GM18511 (cell line): ENCODE results near the gene HDAC4.
"Not testable (repeated sequence)": the region's sequence is repeated elsewhere in the genome, so short reads cannot be mapped to it uniquely, and the experiment has no call there.

Experiments used
- ATAC-seq: cut with Tn5 transposase; IDR thresholded peaks from one replicate; pipeline ENCODE4 v1.9.1; 2021; ENCODE audit warnings: mild to moderate bottlenecking, moderate library complexity; ENCODE audit not compliant: unreplicated experiment

HDAC4 gene

DNA sequence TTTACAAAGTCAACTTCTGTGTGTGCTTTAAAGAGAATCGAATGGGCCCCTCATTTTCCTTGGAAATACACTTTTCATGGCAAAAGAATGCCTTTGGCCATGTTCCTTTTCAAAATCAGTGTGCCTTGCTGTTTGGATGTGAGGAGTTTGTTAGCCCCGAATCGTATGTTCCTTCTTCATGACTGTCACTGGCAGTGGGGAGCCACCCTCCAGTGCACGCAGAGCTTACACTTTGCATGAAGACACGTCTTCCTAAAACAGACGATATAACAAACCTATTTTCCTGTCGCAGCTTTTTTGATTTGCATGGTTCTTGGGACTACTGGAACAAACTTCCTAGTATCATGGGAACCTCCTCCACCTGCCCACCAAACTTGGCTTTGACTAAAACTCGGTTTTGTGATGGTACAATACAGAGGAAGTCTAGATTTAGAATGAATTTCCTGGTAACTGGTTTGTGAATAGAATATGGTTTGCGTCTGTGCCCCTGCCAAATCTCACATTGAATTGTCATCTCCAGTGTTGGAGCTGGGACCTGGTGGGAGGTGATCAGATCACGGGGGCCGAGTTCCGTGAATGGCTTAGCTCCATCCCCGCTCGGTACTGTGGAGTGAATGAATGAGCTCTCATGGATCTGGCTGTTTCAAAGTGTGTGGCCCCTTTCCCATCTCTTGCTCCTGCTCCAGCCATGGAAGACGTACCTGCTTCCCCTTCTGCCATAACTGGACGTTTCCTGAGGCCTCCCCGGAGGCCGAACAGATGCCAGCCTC is 358.1 kb downstream of the HDAC4 start:
- no peak for ATAC-seq

DNA sequence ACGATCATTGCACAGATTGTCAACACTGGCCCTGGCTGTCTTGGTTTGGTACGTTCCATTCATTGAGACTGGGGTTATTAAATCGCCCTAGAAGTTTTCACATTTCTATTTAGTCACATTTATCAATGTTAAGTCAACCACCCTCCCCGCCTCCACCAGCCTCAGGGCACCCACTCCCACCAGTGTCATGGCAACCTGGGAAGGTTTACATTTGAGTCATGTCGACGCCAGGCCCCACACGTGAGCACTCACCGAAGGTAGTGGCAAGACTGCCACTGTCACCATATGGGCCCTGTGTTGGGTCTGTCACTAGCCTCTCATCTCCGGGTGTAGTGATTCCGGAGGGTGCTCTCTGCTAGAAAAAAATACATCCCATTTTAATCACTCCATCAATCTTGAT is 358.8 kb downstream of the HDAC4 start:
- ATAC-seq, result no peak

DNA sequence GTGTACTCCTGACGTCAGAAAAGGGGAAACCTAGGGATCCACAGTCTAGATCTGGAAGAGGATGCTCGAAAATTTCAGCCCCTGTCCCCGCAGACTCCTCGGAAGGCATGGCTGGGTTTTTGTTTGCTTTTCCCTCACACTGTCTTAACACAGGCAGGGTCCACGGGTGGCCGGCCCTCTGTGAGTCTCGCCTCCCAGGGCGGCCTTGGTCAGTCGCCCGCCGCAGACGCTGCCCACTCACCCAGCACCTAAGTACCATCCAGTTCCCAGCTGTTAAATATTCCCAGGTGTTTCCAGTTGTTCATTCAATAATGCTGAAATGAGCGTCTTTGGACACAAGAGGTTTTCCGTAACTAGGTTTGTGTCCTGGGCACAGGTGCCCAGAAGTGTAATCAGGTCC is 359.8 kb downstream of the HDAC4 start:
- ATAC-seq, result no peak

DNA sequence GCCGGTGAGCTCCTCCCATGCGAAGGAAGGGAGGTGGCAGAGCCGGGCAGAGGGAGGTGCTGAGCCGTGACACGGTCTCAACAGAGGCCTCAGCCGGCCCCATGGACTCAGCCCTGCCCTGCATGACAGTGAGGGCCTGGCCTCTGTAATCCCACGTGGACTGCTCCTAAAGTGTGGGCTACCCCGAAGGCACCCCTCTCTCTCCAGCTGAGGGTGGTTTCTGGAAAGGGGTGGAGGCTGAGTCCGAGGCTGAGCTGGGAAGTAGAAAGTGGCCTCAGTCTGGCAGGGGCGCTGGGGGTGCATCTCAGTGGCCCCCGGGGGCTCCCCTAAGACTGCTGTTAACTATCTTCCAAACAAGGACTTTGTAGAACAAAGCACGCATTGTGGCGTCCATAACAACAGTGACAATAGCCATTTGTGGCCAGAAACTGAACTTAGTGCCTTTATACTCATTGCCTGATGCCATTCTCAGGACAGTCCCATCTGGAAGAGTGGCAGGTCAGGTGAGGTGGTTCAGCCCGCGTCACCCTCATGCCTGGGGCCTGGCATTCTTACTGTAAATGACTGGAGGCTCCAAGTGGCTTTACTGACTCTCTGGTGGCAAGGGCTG is 360.6 kb downstream of the HDAC4 start:
- no peak for ATAC-seq

DNA sequence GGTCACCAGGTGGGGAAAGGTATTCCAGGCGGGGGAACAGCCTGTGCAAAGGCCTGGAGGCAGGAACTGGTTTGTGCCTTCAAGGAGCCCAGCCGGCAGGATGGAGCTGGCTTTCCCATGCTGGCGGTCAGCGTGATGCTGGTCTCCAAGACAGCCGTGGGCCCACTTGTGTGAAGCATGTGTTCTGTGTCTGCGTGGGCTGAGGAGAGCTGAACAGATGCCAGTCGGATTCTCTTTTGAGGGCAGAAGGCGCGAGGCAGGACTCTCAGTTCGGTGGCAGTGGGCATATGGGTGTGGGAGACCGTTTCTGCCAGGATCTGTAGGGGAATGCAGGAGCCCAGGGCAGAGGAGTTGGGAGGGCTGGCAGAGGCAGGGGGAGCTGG is 361.4 kb downstream of the HDAC4 start:
- no peak for ATAC-seq

DNA sequence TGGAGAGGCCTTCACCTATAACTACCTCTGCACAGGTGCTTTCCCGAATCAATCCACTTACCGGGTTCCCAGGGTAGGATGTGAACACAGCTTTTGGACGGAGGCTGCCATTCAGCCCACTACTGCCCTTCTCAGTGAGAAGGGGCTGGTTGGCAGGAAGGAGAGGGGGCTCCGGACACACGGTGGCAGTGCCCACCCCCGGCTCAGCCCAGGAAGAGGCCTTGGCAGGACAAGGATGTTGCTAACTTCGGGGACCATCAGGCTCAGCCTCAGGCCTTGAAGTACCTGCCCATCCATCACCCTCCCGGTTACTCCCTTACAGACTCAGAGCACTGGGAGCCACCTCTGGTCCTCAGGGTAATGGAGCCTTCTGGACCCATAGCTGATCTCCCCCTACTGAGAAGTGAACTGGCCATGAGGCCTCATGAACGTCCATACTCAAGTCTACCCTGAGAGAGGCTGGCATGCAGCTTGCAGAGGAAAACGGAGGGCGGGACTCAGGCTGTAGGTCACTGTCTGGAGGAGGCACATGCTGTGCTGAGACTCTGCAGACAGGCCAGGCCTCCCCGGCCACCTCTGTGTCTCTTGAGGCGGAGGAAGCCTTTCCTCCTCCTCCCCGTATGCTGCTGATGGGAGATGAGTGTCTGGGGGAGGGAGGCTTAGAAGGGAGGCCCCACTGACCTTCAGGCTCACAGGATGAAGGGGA is 361.9 kb downstream of the HDAC4 start:
- no peak for ATAC-seq

DNA sequence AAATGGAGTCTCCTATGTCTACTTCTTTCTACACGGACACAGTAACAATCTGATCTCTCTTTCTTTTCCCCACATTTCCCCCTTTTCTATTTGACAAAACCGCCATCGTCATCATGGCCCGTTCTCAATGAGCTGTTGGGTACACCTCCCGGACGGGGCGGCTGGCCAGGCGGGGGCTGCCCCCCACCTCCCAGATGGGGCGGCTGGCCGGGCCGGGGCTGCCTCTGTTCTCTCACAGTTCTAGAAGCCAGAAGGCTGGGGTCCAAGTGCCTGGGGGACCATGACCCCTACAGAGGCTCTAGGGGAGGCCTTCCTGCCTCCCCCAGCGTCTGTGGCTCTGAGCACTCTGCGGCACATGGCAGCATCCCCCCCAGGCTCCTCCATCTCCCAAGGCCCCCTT is 362.5 kb downstream of the HDAC4 start:
- ATAC-seq, result not testable (repeated sequence)

DNA sequence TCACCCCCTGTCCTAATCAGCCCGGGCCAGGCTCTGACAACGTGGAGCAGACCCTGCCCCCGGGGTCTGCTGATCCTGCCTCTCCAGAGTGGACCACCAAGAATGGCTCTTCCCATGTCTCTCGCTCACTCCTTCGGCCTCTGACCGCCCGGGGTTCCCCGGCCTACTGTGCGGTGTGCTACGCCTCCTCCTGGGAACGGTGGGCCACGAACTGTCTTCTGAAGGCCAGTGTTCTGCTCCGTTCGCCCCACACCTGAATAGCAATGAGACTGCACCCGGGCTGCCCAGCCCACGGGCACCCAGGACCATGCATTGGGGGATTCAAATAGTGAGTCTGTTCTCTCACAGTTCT is 363.3 kb downstream of the HDAC4 start:
- ATAC-seq, result no peak

DNA sequence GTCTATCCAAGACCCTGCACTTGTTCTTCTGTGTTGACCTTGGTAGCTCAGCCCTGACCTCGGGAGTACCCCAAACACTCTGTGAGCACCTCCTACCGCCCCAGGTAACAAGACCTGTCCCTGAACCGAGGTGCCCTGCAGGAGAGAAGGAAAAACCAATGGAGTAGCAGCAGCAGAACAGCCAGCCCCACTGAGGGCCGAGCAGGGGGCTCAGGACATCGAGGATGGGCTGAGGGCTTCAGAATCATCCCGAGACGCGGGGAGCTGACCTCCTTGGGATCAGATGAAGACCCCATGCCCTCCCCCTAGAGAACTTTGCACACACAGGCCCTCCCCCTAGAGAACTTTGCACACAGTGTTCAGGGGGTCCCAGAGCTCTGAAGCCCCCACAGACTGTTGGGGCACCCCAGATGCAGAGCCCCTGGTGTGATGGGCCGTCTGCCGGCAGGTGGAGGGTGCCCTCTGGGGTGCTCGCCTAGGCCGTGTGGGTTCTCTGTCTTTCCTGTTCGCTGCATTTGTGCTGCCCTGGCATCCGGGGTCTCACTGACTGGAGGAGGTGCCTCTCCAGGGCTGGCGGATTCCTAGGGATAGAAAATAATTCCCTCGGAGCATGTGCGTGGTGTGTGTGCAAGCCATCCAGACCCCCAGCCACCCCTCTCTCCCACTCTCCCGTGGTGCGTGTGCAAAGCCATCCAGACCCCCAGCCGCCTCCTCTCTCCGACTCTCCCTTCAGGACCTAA is 363.8 kb downstream of the HDAC4 start:
- no peak for ATAC-seq

DNA sequence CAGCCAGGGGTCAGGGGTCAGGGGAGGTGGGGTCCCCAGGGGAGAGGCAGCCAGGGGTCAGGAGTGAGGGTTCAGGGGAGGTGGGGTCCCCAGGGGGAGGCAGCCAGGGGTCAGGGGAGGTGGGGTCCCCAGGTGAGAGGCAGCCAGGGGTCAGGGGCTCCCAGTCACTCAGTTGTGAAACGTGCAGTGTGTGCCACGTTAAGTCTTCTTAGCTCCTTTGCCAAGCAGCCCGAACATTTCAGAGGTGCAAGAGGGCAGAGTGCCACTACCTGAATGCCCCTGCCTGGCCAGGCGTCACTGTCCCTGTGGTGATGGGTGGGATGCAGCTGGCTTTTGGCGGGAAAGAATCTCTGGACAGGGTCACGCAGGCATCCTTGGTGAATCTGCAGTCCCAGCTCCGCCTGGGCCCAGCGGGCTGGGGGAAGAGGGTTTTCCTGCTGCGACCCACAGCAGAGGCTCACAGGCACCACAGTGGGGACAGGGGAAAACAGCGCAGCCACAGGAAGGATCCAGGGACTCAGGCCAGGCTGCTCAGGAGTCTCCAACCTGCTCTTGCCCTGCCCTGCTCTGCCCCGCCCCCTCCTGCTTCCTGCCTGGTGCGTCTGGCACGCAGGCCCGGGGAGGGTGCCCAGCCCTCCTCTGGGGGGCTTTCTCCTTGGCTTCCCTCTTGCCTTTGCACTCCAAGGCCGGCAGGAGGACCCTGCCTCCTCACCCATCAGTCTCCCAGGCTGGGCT is 364.7 kb downstream of the HDAC4 start:
- ATAC-seq, result no peak

DNA sequence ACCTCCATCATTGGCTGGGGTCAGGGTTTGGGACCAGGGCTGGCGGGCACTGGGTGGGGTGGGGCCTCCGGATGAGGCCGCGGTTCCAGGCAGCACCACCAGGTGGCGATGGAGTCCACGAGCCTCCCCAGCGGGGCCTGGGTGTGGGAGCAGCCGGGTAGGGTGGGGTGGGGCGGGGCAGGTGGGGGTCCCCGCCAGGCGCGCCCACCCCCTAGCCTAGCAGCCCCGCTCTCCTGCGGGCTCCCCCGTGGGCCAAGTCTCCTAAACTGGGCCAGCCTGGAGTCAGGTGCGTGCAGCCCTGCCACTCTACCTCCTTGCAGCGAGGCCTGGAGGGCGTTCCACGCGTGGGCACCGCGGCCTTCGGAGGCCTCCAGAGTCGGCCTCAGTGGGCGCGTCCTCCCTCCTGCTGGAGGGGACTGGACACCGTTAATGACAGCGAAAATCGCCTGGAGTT is 365.4 kb downstream of the HDAC4 start:
- ATAC-seq, result no peak

DNA sequence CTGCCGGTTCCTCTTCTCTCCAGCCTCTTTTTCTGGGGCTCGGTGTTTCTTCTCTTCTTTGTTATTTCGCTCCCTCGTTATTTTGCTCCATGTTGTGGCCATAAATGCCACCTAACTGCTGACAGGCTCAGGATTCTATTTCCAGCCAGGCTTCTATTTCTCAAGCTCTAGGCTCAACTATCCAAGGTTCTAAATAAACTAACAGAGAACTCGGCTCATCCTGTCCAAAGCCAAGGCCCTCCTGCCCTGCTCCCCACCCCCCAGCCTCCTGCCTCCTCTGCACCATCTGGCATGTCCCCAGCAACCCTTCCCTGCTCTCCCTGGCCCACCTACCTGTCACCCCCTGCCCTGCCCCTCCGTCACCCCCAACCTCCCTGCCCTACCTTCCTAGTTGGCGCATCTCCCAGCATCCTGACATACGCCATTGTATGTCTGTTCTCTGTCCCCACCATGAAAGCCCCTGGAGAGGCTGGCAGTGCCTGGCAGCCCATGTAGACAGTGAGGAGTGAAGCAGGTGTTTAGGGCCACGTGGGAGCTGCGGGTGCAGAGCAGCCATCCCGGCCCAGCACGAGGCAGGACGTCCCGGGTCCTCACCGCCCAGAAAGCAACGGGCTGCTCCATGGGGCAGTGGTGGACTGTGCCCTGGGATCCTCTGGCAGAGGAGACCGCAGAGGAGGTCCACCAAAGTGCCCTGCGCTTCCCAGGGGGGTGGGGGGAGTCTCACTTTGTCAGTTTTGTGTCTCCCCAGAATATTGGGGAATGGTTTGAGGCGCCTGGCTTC is 366.1 kb downstream of the HDAC4 start:
- no peak for ATAC-seq

DNA sequence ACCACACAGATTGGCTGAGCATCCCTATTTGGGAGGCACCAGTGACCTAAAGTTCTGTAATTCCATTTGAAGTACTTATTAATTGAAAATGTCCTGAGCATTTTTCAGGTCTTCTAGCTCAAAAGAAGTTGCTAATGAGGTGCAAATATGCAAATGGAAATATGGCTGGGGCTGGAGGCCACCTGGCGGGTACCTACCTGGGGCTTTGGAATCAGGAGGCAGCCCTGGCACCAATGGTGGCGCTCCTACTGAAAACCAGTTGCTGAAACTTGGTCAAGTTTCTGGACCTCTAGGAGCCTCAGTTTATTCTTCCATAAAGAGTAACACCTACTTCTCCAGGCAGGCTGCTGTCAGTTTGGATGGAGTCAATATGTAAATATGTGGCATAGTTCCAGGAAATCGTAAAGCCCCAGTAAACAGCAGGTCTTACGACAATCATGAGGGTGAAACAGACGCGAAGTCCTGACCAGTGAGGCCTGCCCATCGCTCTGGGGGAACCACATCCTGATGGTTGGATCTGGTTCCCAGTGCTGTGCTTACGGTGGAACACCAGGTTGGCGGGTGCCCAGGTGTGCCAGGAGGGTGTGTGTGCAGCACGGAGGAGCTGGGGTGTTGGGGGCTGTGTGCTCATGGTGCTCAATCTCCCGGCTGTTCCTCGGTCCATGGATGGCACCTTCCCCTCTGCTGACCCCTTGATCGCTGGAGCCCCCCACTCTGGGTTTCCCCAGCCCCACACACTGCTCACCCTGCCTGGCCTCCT is 366.8 kb downstream of the HDAC4 start:
- no peak for ATAC-seq

DNA sequence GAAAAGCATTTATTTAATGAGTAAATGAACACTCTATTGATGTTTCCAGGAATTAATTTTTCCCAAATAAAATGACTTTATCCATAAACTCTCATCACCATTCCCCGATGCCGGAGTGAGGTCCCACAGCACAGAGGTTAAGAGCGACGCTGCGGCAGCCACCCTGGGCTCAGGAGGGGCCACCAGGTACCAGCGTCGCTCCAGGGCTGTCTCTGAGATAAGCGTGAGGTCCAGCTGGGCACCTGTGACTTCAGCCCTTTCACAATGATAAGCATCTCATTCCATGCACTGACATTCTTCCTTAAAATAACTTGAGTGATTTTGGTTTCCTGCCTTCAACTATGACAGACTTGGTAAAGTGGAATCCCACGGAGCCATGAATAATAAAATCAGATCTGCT is 370.9 kb downstream of the HDAC4 start:
- ATAC-seq, result no peak

DNA sequence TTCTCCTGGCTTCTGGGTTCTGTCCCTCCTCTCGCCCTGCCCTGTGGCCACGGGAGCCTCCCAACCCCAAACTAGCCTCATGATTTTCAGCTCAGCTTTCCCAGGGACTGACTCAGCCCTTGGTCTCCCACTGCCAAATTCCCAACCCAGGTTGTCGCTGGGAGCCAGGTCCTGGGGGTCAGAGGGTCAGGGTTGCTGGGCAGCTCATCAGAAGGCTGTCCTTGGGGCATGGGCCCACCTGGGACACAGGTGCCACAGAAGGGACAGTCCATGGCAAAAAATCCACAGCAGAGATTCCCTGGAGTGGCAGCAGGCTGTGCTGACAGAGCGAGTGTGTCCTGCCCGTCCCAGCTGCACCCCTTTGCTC is 372.6 kb downstream of the HDAC4 start:
- no peak for ATAC-seq

DNA sequence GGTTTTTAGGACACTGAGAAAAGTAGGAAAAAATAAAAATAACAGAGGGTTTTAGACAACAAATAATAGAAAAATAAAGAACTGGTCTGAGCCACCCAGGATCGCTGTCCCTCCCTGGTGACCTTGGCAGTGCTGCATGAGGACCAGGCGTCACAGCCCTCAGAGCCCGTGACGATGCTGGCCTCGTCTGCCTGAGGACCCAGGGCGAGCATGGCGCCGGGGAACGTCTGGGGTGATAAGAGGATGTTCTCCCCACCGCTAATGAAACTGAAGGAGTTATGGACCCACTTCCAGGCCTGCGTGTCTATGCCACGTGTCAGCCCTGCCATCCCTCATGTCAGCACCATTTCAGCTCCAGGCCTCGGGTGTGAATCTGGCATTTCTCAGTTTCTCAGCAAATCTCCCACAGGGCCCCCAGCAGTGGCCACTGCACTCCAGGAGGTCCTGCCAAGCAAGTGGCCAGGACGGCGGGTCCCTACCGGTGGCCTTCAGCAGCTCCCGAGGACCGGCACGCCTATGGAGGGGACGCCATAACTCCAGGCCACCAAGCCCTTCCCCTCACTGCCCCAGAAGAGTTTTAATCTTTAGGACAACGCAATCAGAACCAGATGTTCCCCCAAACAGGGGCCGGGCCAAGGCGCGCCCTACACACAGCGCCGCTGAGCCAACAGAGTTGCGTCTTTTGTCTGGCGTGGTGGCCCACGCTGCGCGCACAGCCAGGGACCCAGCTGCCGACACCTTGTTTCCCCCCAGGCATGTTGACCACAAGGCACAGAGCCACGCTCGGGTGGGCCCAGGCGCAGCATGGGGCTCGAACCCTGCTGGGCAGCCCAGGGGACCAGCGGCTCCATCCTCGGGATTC is 373.2 kb downstream of the HDAC4 start:
- ATAC-seq, result no peak

DNA sequence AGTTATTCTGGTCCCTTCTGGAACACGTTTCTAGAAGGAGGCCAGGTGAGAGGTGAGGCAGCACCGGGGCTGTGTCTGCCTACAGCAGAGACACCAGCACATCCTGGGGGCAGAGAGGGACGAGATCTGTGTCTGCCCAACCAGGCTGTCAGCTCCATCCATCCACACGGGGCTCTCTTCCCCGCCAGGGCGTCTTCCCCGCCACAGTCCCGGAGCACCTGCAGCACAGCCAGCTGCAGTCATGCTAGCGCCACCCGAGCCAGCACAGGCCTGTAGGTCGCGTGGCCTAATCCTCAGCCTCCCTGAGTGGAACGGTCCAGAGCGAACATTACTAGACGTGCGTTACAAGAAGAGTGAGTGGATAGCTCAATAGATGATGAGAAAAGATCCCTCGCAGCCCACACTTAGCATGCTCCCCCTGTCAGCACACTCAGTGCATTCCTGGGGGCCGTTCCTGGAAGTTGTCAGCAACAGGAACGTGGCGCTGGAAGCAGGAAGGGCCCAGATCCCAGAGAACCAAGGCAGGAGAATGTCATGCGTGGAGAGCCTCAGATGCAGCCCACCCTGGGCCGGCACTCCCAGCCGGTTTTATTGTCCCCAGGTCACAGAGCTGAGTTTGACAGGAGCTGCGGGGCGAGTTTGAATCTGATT is 374.0 kb downstream of the HDAC4 start:
- ATAC-seq, result no peak

DNA sequence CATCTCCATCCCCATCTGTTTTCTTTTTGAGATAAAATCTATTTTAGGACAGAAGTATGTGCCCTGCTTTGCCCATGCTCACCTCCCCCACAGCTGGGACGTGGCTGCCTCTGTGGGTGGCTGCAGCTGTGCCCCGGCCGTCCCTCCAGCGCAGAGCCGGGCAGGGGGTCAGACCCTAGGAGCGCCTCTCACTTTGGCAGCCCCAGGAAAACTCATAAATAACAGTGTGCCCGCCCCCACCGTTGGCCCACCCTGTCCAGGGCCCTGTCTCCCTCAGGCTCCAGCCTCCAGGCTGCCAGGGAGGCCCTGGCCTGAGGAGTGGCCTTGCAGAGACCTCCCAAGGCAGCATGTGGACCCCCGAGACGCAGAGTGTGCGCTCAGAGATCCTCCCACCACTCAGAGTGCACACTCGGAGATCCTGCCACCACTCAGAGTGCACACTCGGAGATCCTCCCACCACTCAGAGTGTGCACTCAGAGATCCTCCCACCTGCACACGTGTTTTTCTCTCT is 374.8 kb downstream of the HDAC4 start:
- ATAC-seq, result no peak
